HG03066 (cell line): ENCODE results near the gene MYO7B.

Experiments
- ATAC-seq: cut with Tn5 transposase; IDR thresholded peaks from one replicate; pipeline ENCODE4 v1.9.1; 2021; ENCODE audit warnings: low read depth; ENCODE audit not compliant: unreplicated experiment

Gene MYO7B

DNA sequence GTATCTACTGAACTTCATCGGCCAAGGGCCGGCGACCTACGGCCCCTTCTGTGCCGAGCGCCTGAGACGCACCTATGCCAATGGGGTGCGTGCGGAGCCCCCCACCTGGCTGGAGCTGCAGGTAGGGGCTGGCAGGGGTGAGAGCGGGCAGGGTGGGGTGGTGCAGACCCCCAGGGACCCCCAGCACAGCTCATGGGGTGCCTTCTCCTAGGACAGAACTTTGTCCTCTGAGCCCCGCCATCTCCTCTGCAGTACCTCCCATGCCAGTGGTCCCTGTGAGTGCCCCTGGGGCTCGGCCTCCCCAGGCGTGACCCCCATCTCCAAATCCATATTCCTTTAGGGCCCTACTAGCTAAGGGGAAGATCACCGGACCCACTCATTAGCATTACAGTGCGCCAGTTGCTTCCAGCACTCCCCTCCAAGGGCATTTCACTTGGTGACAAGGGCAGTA is 86.5 kb downstream of the MYO7B start:
- no peak for ATAC-seq

DNA sequence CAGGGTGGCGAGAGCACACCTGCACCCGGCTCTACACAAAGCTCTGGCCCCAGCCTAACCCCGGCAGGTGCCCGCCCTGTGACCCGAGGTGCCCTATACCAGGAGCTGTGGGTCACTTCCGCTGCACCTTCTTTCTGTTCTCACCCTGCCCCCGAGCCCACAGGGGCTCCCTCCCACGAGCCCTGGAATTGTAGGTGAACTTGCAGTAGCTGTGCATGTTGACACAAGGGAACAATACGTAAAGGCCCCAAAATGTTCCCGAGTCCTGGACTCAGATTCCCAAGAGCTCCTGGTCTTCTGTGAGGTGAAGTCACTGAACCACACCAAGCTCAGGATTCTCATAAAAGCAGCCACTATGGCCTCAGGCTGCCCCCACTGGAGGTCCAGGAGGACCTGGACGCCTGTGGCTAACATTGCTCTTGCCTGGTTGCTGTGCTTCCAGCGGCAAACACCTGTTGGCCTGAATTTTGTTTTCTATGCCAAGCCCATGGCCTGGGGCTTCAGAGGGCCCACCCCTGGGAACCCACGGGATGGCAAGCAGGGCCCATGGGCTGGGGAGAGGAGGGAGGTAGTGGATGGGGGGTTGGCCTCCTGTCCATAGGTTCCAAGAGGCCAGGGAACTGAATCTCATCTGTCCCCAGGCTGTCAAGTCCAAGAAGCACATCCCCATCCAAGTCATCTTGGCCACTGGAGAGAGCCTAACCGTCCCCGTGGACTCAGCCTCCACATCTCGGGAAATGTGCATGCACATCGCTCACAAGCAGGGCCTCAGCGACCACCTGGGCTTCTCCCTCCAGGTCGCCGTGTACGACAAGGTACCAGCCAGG is 87.3 kb downstream of the MYO7B start:
- no peak for ATAC-seq

DNA sequence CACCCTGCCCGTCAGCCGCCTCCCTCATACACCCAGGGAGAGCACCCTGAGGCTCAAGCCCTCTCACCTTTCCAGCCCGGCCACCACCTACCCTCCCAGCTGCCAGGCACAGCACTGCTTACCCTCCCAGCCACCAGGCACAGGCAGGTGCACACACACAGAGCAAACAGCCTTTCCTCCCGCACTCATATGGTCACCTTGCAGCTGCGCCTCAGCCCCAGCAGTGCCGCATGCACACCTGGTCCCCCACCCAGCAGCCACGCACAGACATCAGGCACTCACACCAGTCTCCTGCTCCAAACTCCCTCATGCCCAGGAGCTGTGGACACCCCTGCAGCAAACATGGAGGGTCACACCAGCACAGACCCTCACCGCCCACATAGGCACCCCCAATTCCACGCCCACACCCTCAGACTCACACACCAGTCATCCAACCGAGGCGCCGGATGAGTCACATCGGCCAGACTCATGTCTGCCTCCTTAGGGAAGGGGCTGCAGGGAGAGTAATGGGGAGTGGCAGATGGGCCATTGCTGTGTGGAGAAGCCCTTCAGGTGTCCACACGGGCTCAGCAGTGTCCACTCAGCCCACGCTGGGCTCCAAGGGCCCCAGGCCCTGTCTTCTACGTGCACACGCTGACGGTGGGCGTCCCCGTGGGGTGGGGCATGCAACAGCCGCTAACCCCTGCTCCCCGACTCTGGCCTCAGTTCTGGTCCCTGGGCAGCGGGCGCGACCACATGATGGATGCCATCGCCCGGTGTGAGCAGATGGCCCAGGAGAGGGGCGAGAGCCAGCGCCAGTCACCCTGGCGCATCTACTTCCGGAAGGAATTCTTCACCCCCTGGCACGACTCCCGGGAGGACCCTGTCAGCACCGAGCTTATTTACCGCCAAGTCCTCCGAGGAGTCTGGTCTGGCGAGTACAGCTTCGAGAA is 88.2 kb downstream of the MYO7B start:
- no peak for ATAC-seq

DNA sequence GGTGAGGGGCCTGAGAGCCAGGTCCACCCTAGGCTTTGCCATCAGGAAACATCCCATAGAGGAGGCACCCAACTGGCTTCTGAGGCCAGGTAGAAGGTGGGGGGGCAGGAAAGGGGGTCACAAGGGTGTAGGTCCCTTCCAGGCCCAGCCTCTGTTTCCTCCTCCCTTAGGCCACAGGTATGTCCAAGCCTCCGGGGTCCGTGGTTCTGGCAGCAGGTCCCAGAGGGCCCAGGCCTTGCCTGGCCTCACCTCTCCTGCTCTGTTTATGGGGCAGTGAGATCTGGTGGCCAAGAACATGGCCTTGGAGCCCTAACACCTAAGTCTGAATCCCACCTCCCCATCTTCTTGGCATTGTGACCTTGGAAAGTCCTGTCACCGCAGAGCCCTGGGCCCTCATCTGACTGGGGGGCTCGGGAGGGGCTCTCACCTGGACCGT is 88.9 kb downstream of the MYO7B start:
- ATAC-seq: no peak

DNA sequence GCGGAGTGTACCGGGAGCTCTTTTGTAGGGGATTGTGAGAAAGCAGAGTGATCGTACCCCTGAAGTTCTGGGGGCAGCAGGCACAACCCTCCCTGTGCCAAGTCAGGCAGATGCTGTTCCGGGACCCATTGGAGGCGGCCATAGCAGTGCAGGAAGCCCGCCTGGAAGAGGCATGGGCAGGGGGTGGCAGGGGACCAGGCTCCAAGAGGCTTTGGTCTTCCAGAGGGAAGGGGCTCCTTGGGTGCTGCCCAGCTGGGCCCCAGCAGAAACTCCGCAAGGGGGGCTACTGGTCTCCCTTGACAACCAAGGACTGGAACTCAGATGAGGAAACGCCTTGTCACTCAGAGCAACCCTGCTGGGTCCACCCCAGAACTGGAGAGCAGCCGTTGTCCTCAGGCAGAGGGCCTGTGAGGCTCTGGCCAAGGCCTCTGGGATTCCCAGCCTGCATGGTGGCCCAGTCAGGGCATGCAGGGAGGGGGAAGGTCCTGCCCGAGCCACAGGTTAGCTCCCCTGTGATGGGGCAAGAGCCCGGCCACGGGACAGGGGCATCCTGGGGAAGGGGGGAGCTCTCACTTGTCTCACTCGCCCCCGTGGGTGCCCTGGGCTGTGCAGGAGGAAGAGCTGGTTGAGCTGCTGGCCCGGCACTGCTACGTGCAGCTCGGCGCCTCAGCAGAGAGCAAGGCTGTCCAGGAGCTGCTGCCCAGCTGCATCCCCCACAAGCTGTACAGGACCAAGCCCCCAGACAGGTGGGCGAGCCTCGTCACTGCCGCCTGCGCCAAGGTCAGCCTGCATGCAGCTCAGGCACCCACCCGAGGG is 89.5 kb downstream of the MYO7B start:
- no peak for ATAC-seq

DNA sequence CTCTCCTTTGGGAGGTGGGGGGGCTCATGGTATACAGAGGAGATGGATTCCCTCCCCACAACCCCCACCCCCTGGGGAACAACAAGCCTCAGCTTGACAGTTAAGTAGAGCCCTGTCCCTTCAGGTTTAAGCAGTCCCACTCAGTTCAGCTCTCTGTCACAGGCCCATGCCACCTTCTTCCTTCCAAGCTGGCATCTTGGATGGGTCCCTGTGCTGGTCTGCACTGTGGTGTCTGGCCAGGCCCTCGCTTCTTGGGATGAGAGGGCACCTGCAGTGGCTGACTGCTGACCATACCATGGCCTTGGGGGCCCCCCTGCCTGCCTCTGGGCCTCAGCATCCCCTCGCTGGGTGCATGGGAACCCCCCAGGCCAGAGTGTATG is 90.1 kb downstream of the MYO7B start:
- no peak for ATAC-seq

DNA sequence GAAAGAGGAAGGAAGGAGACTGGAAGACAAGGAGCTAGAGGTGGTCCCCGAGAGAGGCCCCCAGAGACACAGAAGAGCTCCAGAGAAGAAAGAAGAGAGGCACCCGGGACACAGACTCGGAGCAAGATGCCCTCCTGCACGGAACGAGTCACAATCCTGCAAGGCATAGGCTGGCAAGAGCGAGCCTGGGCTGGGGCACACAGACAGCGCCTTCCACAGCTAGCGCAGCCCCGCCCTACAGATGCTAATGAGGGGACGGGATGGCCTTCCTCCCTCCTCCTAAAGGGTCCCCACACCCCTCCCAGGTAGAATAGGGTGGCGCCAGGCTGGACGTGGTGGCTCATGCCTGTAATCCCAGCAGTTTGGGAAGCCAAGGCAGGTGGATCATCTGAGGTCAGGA is 90.7 kb downstream of the MYO7B start:
- ATAC-seq: no peak

DNA sequence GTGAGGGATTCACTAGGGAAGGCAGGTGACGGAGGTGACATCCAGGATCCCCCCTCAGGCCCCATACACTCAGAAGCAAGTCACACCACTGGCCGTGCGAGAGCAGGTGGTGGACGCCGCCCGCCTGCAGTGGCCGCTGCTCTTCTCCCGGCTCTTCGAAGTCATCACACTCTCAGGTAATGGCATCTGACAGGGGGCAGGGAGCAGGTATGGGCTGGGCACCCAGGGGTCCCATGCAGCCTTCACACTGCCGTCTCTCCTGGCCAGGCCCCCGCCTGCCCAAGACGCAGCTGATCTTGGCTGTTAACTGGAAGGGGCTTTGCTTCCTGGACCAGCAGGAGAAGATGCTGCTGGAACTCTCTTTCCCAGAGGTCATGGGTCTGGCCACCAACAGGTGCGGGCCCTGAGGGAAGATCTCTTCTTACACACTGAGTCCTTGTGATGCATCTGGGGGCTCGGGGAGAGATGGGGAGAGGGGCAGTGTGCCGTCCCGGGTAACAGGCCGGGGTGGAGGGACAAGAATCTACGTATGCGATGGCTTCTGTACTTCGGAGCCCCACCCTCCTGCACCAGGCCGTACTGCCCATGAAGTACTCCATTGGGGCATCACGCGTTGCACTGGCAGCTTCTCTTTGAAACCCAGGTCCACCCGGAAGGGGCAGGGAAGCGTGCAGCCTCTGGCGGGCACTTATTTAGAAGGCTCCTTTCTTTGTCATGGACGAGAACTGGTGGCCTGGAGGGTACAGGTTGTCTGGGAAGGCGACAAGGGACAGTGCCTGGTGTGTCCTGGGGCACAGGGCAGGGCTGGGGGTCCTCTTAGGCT is 91.6 kb downstream of the MYO7B start:
- no peak for ATAC-seq

DNA sequence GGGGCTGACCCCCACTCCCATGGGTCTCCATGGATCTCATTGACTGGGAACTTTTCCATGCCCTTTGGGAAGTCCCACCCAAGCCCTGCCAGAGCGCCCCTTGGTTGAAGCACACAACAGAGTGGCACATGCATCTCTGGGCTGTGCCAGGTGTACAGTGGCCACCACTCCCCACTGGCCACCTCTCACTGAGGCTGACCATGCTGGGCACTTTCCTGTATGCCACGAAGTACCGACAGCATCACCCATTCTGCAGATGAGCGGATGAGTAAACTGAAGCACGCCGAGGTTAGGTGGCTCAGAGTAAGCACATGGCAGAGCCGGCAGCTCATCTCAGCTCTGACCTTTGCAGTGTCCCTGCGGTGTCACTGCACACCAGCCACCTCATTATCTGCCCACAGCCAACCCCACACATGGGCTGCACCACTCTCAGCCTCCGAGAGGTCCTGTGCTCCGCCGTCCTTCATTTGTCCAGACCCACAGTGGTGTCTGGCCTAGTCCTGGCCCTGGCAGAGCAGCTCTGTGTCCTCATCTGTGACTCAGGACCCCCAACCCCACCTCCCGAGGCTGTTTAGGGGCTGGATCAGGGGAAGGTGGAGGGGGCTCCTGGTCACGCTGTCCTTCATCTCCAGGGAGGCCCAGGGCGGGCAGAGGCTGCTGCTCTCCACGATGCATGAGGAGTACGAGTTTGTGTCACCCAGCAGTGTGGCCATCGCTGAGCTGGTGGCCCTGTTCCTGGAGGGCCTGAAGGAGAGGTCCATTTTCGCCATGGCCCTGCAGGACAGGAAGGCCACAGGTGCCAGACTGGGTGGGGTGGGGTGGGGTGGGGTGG is 92.5 kb downstream of the MYO7B start:
- ATAC-seq: no peak

DNA sequence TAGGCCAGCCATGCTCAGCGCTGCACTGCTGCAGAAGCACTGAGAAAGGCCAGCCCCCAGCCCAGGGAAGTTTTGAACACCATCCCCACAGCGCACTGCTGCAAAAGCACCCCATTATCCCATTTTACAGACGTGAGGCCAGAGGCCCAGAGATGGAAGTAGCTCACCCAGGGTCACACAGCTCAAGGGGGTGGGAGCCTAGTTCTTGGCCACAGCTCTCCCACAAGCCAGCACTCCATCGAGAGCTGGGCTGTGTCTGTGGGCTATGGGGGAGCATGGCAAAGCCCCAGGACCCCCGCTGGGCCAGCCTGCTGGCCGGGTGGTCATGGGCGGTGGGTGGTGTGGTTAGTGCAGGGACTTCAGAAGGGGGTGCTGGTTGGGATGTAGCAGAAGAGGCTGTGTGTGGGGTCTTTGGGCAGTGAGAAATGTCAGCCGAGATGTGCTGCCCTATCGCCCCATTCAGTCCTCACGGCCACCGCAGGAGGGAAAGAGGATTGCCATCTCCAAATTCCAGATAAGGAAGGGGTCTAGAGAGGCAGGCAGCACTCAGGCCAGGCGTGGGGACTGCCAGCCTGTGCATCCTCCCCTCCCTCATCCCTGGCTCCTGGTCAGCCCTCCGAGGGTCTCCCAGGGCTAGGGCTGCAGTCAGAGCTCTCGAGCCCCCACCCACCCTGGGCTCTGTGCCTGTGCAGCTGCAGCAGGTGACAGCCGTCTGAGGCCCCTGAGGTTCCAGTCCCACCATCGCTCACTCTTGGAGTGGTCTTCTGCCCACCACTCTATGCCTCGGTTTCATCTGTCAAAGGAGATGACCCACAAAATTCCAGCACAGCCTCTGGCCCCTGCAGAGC is 93.5 kb downstream of the MYO7B start:
- no peak for ATAC-seq

DNA sequence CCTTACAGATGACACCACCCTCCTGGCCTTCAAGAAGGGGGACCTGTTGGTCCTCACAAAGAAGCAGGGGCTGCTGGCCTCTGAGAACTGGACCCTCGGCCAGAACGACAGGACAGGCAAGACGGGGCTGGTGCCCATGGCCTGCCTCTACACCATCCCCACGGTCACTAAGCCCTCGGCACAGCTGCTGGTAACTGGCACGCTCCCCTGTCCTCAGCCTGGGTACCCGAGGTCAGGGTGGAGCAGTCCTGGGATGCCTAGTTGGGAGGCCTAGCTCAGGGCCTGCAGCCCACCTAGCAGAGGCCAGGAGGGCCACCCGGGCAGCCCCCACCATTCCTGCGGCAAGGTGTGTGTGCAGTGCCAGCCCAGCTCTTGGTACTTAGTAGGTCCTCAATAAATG is 94.2 kb downstream of the MYO7B start:
- no peak for ATAC-seq

DNA sequence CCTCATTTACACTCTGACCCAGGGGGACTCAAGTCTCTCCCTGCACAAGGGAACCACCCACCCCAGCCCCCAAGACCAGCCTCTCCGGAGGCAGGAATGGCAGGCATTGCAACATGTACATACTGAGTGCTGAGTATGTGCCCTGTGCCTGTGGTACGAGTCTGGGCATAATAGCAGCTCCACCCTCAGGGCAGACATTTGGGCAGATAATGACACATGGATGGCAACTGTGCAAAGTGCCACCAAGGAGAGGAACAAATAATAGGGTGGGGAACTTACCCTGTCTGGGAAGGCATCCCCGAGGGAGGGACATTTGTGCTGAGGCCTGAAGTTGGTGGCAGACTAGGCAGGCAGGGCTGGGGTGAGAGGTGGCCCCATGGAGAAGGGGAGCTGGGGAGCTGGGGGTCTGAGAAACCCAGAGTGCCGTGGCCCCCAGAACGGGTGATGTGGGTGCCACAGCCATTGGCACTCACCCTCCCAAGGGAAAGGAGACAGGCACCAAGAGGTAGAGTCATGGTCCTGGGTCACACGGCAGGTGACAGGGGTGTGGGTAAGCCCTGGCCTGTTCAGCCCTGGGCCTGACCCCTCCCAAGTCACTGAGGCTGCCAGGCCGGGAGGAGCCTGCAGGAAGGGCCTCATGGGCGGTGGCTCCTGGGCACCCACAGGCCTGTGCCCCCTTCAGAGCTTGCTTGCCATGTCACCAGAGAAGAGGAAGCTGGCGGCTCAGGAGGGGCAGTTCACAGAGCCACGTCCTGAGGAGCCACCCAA is 94.8 kb downstream of the MYO7B start:
- ATAC-seq: no peak

DNA sequence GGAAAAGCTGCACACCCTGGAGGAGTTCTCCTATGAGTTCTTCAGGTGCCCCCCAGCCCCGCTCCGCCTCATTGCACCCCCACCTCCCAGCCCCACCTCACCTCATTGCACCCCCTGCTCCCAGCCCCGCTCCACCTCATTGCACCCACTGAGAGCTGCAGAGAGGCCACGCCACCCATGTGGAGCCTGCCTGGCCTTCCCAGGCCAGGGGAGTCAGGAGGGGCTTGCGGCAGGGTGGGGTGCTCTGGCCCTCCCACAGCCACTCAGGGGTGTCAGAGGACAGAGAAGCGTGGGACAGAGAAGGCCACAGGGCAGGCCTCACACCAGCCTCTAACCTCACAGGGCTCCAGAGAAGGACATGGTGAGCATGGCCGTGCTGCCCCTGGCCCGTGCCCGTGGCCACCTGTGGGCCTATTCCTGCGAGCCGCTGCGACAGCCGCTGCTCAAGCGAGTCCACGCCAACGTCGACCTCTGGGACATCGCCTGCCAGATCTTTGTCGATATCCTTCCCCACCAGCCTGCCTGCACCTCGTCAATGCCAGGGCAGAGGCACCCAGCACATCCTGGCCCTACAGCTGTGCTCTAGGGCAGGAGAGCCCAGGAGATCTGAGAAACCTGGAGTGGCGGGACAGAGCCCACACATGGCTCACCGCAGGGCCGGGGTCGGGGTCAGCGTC is 95.5 kb downstream of the MYO7B start:
- no peak for ATAC-seq

DNA sequence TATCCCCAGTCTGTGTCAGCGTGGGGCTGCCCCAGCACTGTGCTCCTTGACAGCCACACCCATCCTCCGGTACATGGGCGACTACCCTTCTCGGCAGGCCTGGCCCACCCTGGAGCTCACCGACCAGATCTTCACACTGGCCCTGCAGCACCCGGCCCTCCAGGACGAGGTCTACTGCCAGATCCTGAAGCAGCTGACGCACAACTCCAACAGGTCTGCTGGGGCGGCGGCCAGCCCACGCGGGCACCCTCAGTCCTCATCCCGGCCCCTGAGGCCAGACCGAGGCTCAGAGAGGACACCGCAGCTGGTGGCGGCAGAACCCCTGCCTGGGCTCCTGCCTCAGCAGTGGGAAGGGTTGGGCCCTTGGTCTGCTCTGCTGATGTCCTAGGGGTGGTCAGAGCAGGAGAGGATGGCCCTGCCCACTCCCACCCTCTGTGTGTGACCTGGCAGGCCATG is 96.1 kb downstream of the MYO7B start:
- ATAC-seq: no peak

DNA sequence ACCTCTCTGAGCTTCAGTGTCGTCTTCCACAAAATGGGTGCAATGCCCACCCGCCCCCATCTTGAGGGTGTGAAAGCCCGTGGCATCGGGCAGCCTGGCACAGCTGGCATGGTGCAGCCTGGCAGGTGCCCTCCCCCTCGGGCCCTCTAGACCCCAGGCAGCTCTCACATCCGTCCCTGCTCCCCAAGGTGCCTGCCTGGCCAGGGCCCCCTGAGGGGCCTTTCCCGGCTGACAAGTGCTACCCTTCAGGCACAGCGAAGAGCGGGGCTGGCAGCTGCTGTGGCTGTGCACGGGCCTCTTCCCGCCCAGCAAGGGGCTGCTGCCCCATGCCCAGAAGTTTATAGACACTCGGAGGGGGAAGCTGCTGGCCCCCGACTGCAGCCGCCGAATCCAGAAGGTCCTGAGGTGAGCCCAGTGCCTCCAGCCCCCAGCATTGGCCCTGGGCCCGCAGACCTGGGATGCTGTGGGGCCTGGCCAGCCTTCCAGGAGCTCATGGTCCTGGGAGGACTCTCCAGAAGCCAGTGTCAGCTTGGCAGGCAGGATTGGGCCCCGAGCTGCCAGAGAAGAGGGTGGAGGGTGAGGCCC is 96.6 kb downstream of the MYO7B start:
- no peak for ATAC-seq
